IPS DF 4.7 (cell line): ENCODE results near the gene AGBL4.

Experiments used
- DNase-seq: peaks from one replicate; pipeline ENCODE4 v3.0.0-alpha.2; 2013; ENCODE audit warnings: low spot score; ENCODE audit errors: extremely low read depth

The AGBL4 gene

GRCh38 chr1:48498096-48498791 is 1525.5 kb downstream of the AGBL4 start:
- peak; percentile 56 for DNase-seq

- DNase-seq: no peak
Measured at GRCh38 chr1:48495911-48496310, 1527.8 kb downstream of the AGBL4 start.

GRCh38 chr1:48495166-48495565 is 1528.6 kb downstream of the AGBL4 start:
- DNase-seq: no peak

DNA sequence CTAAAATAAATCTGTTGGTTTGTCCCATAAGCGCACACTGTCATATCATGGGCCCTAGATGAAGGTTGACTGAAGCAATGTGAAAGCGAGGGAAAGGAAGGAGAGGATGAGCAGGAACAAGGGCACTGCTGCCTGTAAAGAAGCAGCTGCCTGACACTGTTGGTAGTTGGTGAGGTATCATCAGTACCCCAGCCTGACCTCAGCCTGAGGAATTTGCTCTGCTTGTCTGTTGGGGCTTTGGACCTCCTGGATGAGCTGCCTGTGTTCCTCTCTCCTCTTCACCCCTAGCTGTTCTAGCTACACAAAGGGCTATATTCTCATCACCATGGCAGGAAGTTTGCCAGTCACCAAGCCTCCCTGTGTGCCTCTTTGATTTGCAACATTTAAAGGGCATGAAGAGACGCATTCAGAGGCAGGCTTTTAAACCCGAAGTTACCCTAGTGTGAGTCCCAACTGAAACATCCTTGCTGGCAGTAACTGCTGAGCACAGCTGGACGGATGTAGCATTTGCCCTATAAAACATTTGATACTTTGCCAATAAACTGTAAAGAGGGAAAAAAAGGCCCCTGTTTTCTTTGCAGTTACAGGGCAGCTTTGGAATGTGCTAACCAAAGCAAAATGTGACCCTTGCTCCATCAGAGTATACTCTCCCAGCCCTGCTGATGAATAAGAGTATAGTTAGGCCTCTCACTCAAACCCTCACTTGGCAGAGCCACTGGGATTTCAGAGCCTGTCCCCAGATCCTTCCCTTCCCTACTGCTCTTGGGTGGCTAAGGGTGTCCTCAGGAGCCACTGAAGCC is 1529.6 kb downstream of the AGBL4 start:
- no peak for DNase-seq

DNA sequence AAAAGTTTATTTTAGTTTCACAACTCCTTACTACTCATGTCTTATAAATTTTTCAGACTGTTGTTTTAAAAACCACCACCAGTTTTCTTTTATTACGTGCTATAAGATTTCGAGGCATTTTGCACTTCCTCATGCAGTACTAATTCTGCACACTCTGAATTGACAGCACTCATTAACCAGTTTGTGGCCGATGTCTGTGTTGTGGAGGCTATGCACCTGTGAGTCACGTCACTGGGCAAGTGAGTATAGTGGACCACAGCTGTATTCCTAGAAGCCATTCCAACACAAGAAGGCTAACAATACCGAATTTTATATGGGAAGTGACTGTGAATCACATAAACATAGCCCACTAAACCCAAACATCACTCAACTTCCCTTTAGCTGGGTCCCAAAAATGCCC is 1530.7 kb downstream of the AGBL4 start:
- DNase-seq: no peak

- DNase-seq: no peak
Measured at GRCh38 chr1:48492392-48492791, 1531.4 kb downstream of the AGBL4 start.

DNA sequence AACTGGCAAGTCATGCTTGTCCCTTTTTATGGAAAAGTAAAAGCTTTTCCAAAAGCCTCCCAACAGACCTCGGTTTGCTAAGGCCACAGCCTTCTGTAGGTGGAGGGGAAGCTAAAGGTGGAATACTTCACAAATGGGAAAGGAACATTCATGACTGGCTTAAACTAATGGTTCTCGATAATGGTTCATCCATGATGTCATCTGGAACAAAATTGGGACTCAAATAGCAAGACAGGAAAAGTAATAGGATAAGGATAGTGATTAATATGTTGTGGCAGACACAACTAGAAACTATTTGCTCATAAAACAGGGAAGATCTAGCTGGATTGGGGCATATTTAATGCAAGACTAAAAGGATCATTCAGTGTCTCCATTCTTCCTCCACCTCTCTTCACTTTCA is 1535.0 kb downstream of the AGBL4 start:
- DNase-seq: no peak
